GM18505 (cell line): ENCODE results near the gene WDR31.
"Not testable (repeated sequence)": the region's sequence is repeated elsewhere in the genome, so short reads cannot be mapped to it uniquely, and the experiment has no call there.

Source experiments
- ATAC-seq: cut with Tn5 transposase; IDR thresholded peaks from one replicate; pipeline ENCODE4 v1.9.1; 2021; ENCODE audit not compliant: unreplicated experiment
- POLR2A ChIP-seq: IDR thresholded peaks from 4 replicates; pipeline ENCODE4 v1.6.1; 2011; ENCODE audit warnings: borderline replicate concordance; ENCODE audit not compliant: insufficient read depth, insufficient read length; ENCODE audit errors: extremely low read depth

Gene WDR31

GRCh38 chr9:113375057-113376023 lies 35.3 kb upstream of the WDR31 start:
- TF ChIP-seq POLR2A = no peak
- no peak for ATAC-seq

GRCh38 chr9:113373676-113374392 lies 33.8 kb upstream of the WDR31 start:
- ATAC-seq = no peak
- TF ChIP-seq POLR2A = no peak

- no peak for TF ChIP-seq POLR2A
- ATAC-seq = no peak
These were observed 33.2 kb upstream of the WDR31 start for GRCh38 chr9:113373256-113373655.

- no peak for ATAC-seq
- no peak for TF ChIP-seq POLR2A
These were observed 32.0 kb upstream of the WDR31 start for GRCh38 chr9:113372059-113372458.

GRCh38 chr9:113370806-113371325 lies 30.8 kb upstream of the WDR31 start:
- no peak for ATAC-seq
- no peak for TF ChIP-seq POLR2A

- no peak for TF ChIP-seq POLR2A
- ATAC-seq = no peak
These were observed 29.7 kb upstream of the WDR31 start for GRCh38 chr9:113369855-113370140.

- TF ChIP-seq POLR2A = no peak
- no peak for ATAC-seq
These were observed 29.1 kb upstream of the WDR31 start for GRCh38 chr9:113368982-113369854.

- no peak for ATAC-seq
- TF ChIP-seq POLR2A = no peak
These were observed 28.4 kb upstream of the WDR31 start for GRCh38 chr9:113368348-113368981.

- not testable (repeated sequence) for ATAC-seq
These were observed 25.6 kb upstream of the WDR31 start for GRCh38 chr9:113365652-113366051.

GRCh38 chr9:113364951-113365350 lies 24.9 kb upstream of the WDR31 start:
- no peak for ATAC-seq
- no peak for TF ChIP-seq POLR2A

GRCh38 chr9:113363336-113363735 lies 23.3 kb upstream of the WDR31 start:
- no peak for ATAC-seq
- TF ChIP-seq POLR2A = no peak

- ATAC-seq = no peak
- TF ChIP-seq POLR2A = no peak
These were observed 21.4 kb upstream of the WDR31 start for GRCh38 chr9:113361304-113362018.
